GM23338 (cell line): ENCODE results near the gene CD300C. TPM values are rescaled to one million over a fixed set of nuclear protein-coding genes. Genes with fewer than 3 reads are reported as not detected.
"Not testable (repeated sequence)": the region's sequence is repeated elsewhere in the genome, so short reads cannot be mapped to it uniquely, and the experiment has no call there.

ENCODE experiments used
- ATAC-seq: fragments of 200-7000 bp; cut with Tn5 transposase; 3 replicates; pipeline ENCODE4 v1.9.1; 2020
- DNase-seq: peaks from one replicate; pipeline ENCODE4 v3.0.0-alpha.2; 2015; ENCODE audit warnings: low spot score
- H2AFZ ChIP-seq: fragments of 200-600 bp; sonication (generic); 2 replicates; pipeline ENCODE4 v1.8.0; 2016; ENCODE audit warnings: antibody characterized with exemption, mild to moderate bottlenecking, moderate library complexity
- H3F3A ChIP-seq: fragments of 200-600 bp; sonication (generic); replicated peaks from 2 replicates; pipeline ENCODE4 v1.8.0; 2017; ENCODE audit warnings: antibody characterized with exemption, mixed run types, low read depth
- H3K27ac ChIP-seq: fragments of 200-600 bp; sonication (generic); 2 replicates; pipeline ENCODE4 v1.6.1; 2016; ENCODE audit warnings: low read depth
- H3K27me3 ChIP-seq: fragments of 200-600 bp; sonication (generic); 2 replicates; pipeline ENCODE4 v1.8.0; 2016; ENCODE audit warnings: mild to moderate bottlenecking, mixed run types, moderate library complexity; ENCODE audit not compliant: insufficient read depth
- H3K36me3 ChIP-seq: fragments of 200-600 bp; sonication (generic); 2 replicates; pipeline ENCODE4 v1.8.0; 2016; ENCODE audit warnings: mild to moderate bottlenecking; ENCODE audit not compliant: insufficient read depth
- H3K4me1 ChIP-seq: fragments of 200-600 bp; sonication (generic); 2 replicates; pipeline ENCODE4 v1.8.0; 2016; ENCODE audit warnings: mild to moderate bottlenecking, moderate library complexity; ENCODE audit not compliant: insufficient read depth
- H3K4me2 ChIP-seq: fragments of 200-600 bp; sonication (generic); 2 replicates; pipeline ENCODE4 v1.7.1; 2017; ENCODE audit warnings: mixed run types
- H3K4me3 ChIP-seq: fragments of 200-600 bp; sonication (generic); 2 replicates; pipeline ENCODE4 v1.6.1; 2016; ENCODE audit warnings: mixed run types
- H3K79me2 ChIP-seq: fragments of 200-600 bp; sonication (generic); replicated peaks from 2 replicates; pipeline ENCODE4 v1.8.0; 2017; ENCODE audit warnings: mild to moderate bottlenecking; ENCODE audit not compliant: insufficient read depth
- H3K9me2 ChIP-seq: fragments of 200-600 bp; sonication (generic); 2 replicates; pipeline ENCODE4 v1.8.0; 2017; ENCODE audit not compliant: insufficient read depth
- H4K20me1 ChIP-seq: fragments of 200-600 bp; sonication (generic); replicated peaks from 2 replicates; pipeline ENCODE4 v1.8.0; 2017; ENCODE audit warnings: mild to moderate bottlenecking; ENCODE audit not compliant: insufficient read depth
- H3K27ac Mint-ChIP-seq: 2 replicates; pipeline ENCODE4 v1.8.0; 2020; ENCODE audit warnings: inconsistent platforms, mild to moderate bottlenecking, moderate library complexity, mixed read lengths
- H3K27me3 Mint-ChIP-seq: 3 replicates; pipeline ENCODE4 v1.8.0; 2022; ENCODE audit warnings: low read depth, mild to moderate bottlenecking, moderate library complexity, mixed read lengths, inconsistent platforms; ENCODE audit not compliant: insufficient read depth, poor library complexity
- H3K36me3 Mint-ChIP-seq: 3 replicates; pipeline ENCODE4 v1.8.0; 2021; ENCODE audit warnings: low read depth, mild to moderate bottlenecking, inconsistent platforms, moderate library complexity, mixed read lengths
- H3K4me1 Mint-ChIP-seq: 3 replicates; pipeline ENCODE4 v1.8.0; 2020; ENCODE audit warnings: mild to moderate bottlenecking, inconsistent platforms, mixed read lengths
- H3K4me3 Mint-ChIP-seq: 3 replicates; pipeline ENCODE4 v1.8.0; 2021; ENCODE audit warnings: moderate library complexity, mild to moderate bottlenecking, inconsistent platforms, mixed read lengths
- H3K9me3 Mint-ChIP-seq: 3 replicates; pipeline ENCODE4 v1.8.0; 2020; ENCODE audit warnings: moderate library complexity, mild to moderate bottlenecking, inconsistent platforms, mixed read lengths
- CREB1 ChIP-seq: fragments of 250-450 bp; sonication (Bioruptor Pico); IDR thresholded peaks from 2 replicates; pipeline ENCODE4 v1.5.0; 2020; ENCODE audit warnings: low read depth, mild to moderate bottlenecking, moderate library complexity
- CTCF ChIP-seq, 2 experiments: fragments of 200-600 bp in 1 of 2; sonication (generic) in 1 of 2; conservative IDR thresholded peaks; 2 replicates each; pipeline versions ENCODE4 v1.5.1 to v1.6.1; 2016 to 2017; ENCODE audit warnings: antibody characterized with exemption in 2 of 2, low read depth in 2 of 2, mild to moderate bottlenecking in 2 of 2, moderate library complexity in 1 of 2
- ETS1 ChIP-seq: IDR thresholded peaks from 2 replicates; pipeline ENCODE4 v1.6.1; 2016; ENCODE audit warnings: antibody characterized with exemption
- EZH2 ChIP-seq: fragments of 200-600 bp; sonication (generic); IDR thresholded peaks from one replicate; pipeline ENCODE4 v1.8.0; 2017; ENCODE audit warnings: antibody characterized with exemption, mild to moderate bottlenecking, low read depth; ENCODE audit not compliant: unreplicated experiment
- EZH2phosphoT487 ChIP-seq: fragments of 200-600 bp; sonication (generic); IDR thresholded peaks from one replicate; pipeline ENCODE4 v1.8.1; 2018; ENCODE audit warnings: antibody characterized with exemption; ENCODE audit not compliant: unreplicated experiment
- JUNB ChIP-seq: IDR thresholded peaks from one replicate; pipeline ENCODE4 v1.6.1; 2016; ENCODE audit warnings: antibody characterized with exemption; ENCODE audit not compliant: unreplicated experiment
- NANOG ChIP-seq: IDR thresholded peaks from 2 replicates; pipeline ENCODE4 v1.6.1; 2016; ENCODE audit warnings: antibody characterized with exemption, borderline replicate concordance
- POLR2AphosphoS5 ChIP-seq: IDR thresholded peaks from 2 replicates; pipeline ENCODE4 v1.6.1; 2016; ENCODE audit warnings: antibody characterized with exemption, low read depth
- STAT1 ChIP-seq: IDR thresholded peaks from one replicate; pipeline ENCODE4 v1.6.1; 2016; ENCODE audit warnings: antibody characterized with exemption; ENCODE audit not compliant: unreplicated experiment
- ZNF114 ChIP-seq: fragments of 250-450 bp; sonication (Bioruptor Pico); IDR thresholded peaks from 2 replicates; pipeline ENCODE4 v1.5.0; 2020; ENCODE audit warnings: mild to moderate bottlenecking, moderate library complexity
- ZNF331 ChIP-seq: fragments of 250-450 bp; sonication (Bioruptor Pico); IDR thresholded peaks from 2 replicates; pipeline ENCODE4 v1.5.0; 2020; ENCODE audit warnings: low read depth, mild to moderate bottlenecking, moderate library complexity
- ZNF462 ChIP-seq: fragments of 250-450 bp; sonication (Bioruptor Pico); IDR thresholded peaks from 2 replicates; pipeline ENCODE4 v1.5.0; 2020; ENCODE audit warnings: mild to moderate bottlenecking, moderate library complexity
- polyA plus RNA-seq: library from polyadenylated mRNA; unstranded; fragments of >200 nt; fragmentation: Nextera tagmentation; extraction: Ambion mirVana; gene quantifications from 2 replicates; pipeline ENCODE4 v1.2.1, GENCODE V29; 2016
- total RNA-seq: library from RNA; depleted of rRNA; stranded (reverse); fragments of >200 nt; shearing (Covaris generic); gene quantifications from 2 replicates; pipeline ENCODE4 v1.2.3, GENCODE V29; 2014

The CD300C gene
- total and polyA plus RNA-seq, 2 experiments from 2014 or later, result not detected

GRCh38 chr17:74508156-74508555, 37.8 kb downstream of the CD300C start (continued):
- TF ChIP-seq ZNF462 (no peak), ETS1 (no peak), ZNF331 (CRISPR knock-in tag) (no peak), POLR2AphosphoS5 (no peak), EZH2phosphoT487 (no peak), EZH2 (no peak), JUNB (no peak), ZNF114 (CRISPR knock-in tag) (no peak), CTCF (conservative IDR thresholded peaks at IDR 0.05; ENCODE audit: low read depth in 2 of 2) (no peak), STAT1 (no peak), CREB1 (CRISPR knock-in tag) (no peak), NANOG (no peak)

- not testable (repeated sequence) for H3K9me3 Mint-ChIP-seq, H3K27ac Mint-ChIP-seq, H3F3A ChIP-seq, H3K4me2 ChIP-seq, H3K9me2 ChIP-seq, H3K27me3 Mint-ChIP-seq, DNase-seq, H3K36me3 Mint-ChIP-seq, H3K27me3 ChIP-seq, H3K4me1 Mint-ChIP-seq, ATAC-seq, H3K27ac ChIP-seq, H3K4me1 ChIP-seq, H3K4me3 Mint-ChIP-seq, H3K36me3 ChIP-seq, H4K20me1 ChIP-seq, H3K79me2 ChIP-seq, H2AFZ ChIP-seq
- H3K4me3 ChIP-seq, result 0 out of 2 replicates have a peak overlapping the region, but pooled peaks have one; percentile 26
Measured at GRCh38 chr17:74503949-74504348, 42.0 kb downstream of the CD300C start.
